Osteoblast (primary cell): ENCODE results near the gene HGF. TPM values are rescaled to one million over a fixed set of nuclear protein-coding genes. Genes with fewer than 3 reads are reported as not detected.

Source experiments
- DNase-seq: peaks from one replicate; pipeline ENCODE4 v3.0.0; 2011; ENCODE audit warnings: low spot score, mixed read lengths; ENCODE audit not compliant: insufficient read length; ENCODE audit errors: missing footprints
- H2AFZ ChIP-seq: 2 replicates; pipeline ENCODE4 v1.6.0; 2011; ENCODE audit warnings: mild to moderate bottlenecking, low read length
- H3K27ac ChIP-seq: 2 replicates; pipeline ENCODE4 v1.5.1; 2011; ENCODE audit warnings: mild to moderate bottlenecking, low read depth, low read length, moderate library complexity
- H3K27me3 ChIP-seq: 2 replicates; pipeline ENCODE4 v1.6.0; 2012; ENCODE audit warnings: mild to moderate bottlenecking, control low read depth, inconsistent platforms, low read length, moderate library complexity; ENCODE audit not compliant: insufficient read depth
- H3K36me3 ChIP-seq: 2 replicates; pipeline ENCODE4 v1.5.1; 2011; ENCODE audit warnings: mild to moderate bottlenecking, low read length, control low read depth, moderate library complexity; ENCODE audit not compliant: insufficient read depth
- H3K4me1 ChIP-seq: 2 replicates; pipeline ENCODE4 v1.5.1; 2011; ENCODE audit warnings: mild to moderate bottlenecking, low read length, control low read depth, moderate library complexity; ENCODE audit not compliant: insufficient read depth
- H3K4me2 ChIP-seq: 2 replicates; pipeline ENCODE4 v1.6.0; 2011; ENCODE audit warnings: mild to moderate bottlenecking, low read length; ENCODE audit not compliant: insufficient read depth
- H3K4me3 ChIP-seq: fragments of 200-600 bp; sonication (generic); 3 replicates; pipeline ENCODE4 v1.5.1; 2012; ENCODE audit warnings: mild to moderate bottlenecking, low read length, inconsistent platforms; ENCODE audit not compliant: insufficient read depth
- H3K79me2 ChIP-seq: 2 replicates; pipeline ENCODE4 v1.6.0; 2012; ENCODE audit warnings: mild to moderate bottlenecking, low read length, control low read depth, inconsistent platforms; ENCODE audit not compliant: insufficient read depth
- H3K9me3 ChIP-seq: 2 replicates; pipeline ENCODE4 v1.5.1; 2011; ENCODE audit warnings: low read depth, low read length, control low read depth
- H4K20me1 ChIP-seq: 2 replicates; pipeline ENCODE4 v1.6.0; 2012; ENCODE audit warnings: mild to moderate bottlenecking, low read length, control low read depth; ENCODE audit not compliant: insufficient read depth
- total RNA-seq: library from RNA; depleted of rRNA; stranded (reverse); fragments of >200 nt; gene quantifications from 2 replicates; pipeline ENCODE4 v1.2.3, GENCODE V29; 2012
- TF ChIP-seq, protein P1 (sequence below): IDR thresholded peaks from 2 replicates; pipeline ENCODE4 v1.5.1; 2011; ENCODE audit warnings: mild to moderate bottlenecking, low read depth, low read length, moderate library complexity; ENCODE audit errors: extremely low read depth

HGF gene
- total RNA-seq, 1 donor = 41.3 TPM

DNA sequence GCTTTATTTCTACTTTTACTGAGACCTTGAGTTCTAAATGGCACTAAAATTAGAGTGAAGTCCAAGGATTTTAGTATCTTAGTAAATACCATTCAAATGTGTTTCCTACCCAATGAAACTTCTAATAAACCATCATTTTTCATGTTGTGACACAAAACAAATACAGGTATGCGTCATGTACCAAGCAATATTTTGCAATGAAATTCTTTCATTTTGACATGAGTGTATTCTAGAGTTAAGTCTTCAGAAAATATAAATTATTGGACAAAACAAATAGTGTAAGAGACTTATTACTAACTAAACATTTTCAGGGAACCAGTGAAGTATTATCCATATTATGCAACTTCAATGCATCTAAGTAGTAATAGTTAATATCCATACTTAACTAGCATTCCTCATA, 16.5 kb downstream of the HGF start:
- TF ChIP-seq, protein P1, sequence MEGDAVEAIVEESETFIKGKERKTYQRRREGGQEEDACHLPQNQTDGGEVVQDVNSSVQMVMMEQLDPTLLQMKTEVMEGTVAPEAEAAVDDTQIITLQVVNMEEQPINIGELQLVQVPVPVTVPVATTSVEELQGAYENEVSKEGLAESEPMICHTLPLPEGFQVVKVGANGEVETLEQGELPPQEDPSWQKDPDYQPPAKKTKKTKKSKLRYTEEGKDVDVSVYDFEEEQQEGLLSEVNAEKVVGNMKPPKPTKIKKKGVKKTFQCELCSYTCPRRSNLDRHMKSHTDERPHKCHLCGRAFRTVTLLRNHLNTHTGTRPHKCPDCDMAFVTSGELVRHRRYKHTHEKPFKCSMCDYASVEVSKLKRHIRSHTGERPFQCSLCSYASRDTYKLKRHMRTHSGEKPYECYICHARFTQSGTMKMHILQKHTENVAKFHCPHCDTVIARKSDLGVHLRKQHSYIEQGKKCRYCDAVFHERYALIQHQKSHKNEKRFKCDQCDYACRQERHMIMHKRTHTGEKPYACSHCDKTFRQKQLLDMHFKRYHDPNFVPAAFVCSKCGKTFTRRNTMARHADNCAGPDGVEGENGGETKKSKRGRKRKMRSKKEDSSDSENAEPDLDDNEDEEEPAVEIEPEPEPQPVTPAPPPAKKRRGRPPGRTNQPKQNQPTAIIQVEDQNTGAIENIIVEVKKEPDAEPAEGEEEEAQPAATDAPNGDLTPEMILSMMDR = no peak
- no peak for DNase-seq
- H3K4me2 ChIP-seq = no peak overlapping the region

DNA sequence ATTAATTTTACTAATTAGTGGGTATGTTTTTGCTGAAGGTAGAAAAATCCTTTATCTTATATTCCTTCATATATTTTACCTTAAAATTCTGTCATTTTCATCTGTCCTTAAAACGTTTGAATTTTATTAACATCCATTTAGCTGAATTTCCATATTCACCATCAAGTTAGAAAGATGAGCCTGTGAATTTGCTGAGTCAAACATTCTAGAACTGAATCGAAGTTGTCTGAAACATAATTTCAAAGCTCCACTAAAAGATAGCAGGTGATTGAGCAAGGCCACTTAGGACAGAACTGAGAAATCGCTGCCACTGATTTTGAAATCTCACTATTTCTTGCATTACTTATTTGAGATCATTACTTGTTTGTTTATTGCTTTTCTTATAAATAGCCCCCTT, 17.5 kb downstream of the HGF start:
- TF ChIP-seq, protein P1 = no peak
- Histone ChIP-seq H3K27me3 (no peaks in the 10 kb centered on the region), H3K36me3 (peaks cover 38% of the 10 kb centered on the region), H4K20me1 (no peaks in the 10 kb centered on the region), H3K4me2 (no peak overlapping the region), H3K79me2 (no peaks in the 10 kb centered on the region), H3K27ac (no peak overlapping the region), H2AFZ (no peak overlapping the region), H3K4me3 (no peak overlapping the region), H3K9me3 (no peaks in the 10 kb centered on the region), H3K4me1 (no peaks in the 10 kb centered on the region)
- no peak for DNase-seq

More for the DNA sequence above, 16.5 kb downstream of the HGF start:
- H2AFZ ChIP-seq = no peak overlapping the region
- no peak overlapping the region for H3K4me3 ChIP-seq
- H3K27ac ChIP-seq = no peak overlapping the region
- no peaks in the 10 kb centered on the region for H3K4me1 ChIP-seq
- H3K27me3 ChIP-seq = no peaks in the 10 kb centered on the region
- H4K20me1 ChIP-seq = no peaks in the 10 kb centered on the region
- H3K36me3 ChIP-seq = peaks cover 38% of the 10 kb centered on the region
- H3K9me3 ChIP-seq = no peaks in the 10 kb centered on the region
- no peaks in the 10 kb centered on the region for H3K79me2 ChIP-seq

DNA sequence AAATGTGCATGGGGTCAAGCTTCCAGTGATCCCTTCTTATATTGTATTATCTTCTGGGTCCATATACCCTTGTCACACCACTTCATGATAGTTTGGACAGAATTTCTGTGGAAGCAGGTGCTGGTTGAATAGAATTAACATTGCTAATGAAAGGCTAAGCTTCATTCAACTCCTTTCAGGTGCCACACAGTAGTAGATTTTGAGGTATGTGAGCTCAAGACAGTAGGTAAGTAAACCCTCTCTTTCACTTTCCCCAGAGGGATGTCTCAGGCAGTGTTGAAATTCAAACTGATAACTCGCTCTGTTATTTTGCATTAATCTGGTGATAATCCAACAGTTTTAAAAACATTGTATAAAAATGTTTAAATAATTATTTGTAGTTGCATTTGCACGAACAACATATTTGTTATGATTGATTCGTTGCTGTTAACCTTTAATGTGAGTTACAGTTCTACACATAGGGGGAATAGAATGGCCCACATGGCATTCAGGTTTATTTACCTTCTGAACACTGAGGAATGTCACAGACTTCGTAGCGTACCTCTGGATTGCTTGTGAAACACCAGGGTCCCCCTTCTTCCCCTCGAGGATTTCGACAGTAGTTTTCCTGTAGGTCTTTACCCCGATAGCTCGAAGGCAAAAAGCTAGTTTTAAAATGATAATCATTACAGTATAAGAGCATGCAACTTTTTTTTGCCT, 18.1 kb downstream of the HGF start:
- peaks cover 34% of the 10 kb centered on the region for H3K36me3 ChIP-seq
- no peak for DNase-seq
- H3K4me1 ChIP-seq = no peaks in the 10 kb centered on the region
- no peak overlapping the region for H2AFZ ChIP-seq
- no peaks in the 10 kb centered on the region for H3K9me3 ChIP-seq
- H3K4me2 ChIP-seq = no peak overlapping the region
- no peak overlapping the region for H3K4me3 ChIP-seq
- no peak overlapping the region for H3K27ac ChIP-seq
- H4K20me1 ChIP-seq = no peaks in the 10 kb centered on the region
- no peaks in the 10 kb centered on the region for H3K27me3 ChIP-seq
- TF ChIP-seq, protein P1 = no peak
- no peaks in the 10 kb centered on the region for H3K79me2 ChIP-seq

DNA sequence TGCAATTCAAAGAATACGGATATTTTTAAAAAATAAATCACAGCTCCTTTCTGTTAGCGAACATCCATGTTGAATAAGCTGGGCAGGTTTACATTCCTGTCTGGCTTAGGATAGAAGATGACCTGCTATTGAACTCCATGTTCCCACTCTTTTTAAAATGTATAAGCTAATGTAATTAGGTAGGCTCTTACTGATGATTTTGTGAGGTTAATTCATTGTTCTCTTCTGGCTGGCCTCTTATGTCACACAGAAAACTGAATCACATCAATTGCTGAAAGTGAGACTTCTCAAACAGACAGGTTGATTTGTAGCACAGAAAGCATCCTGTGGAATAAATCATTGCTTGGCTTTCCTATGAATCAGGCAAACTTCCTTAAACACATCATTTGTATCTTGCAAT, 24.2 kb downstream of the HGF start:
- Histone ChIP-seq H3K9me3 (no peaks in the 10 kb centered on the region), H3K27ac (no peak overlapping the region), H4K20me1 (no peaks in the 10 kb centered on the region), H3K79me2 (no peaks in the 10 kb centered on the region), H2AFZ (no peak overlapping the region), H3K4me3 (no peak overlapping the region), H3K36me3 (peaks cover 7% of the 10 kb centered on the region), H3K4me1 (no peaks in the 10 kb centered on the region), H3K27me3 (no peaks in the 10 kb centered on the region), H3K4me2 (no peak overlapping the region)
- no peak for DNase-seq
- TF ChIP-seq, protein P1 = no peak
